Central memory CD8-positive, alpha-beta T cell (primary cell): ENCODE data around the gene KITLG.
"Not testable (repeated sequence)": the region's sequence is repeated elsewhere in the genome, so short reads cannot be mapped to it uniquely, and the experiment has no call there.

ENCODE experiments used
- ATAC-seq: fragments of 150-1000 bp; cut with Tn5 transposase; replicated peaks from 2 replicates; pipeline ENCODE4 v1.10.0; 2022; ENCODE audit warnings: mild to moderate bottlenecking, moderate FRiP score, moderate number of reproducible peaks; ENCODE audit not compliant: poor library complexity, severe bottlenecking; ENCODE audit errors: extremely low read depth
- DNase-seq, 2 donors: peaks; one replicate each; pipeline ENCODE4 v3.0.0; 2021; ENCODE audit warnings: low spot score in 2 of 2
- H3K27ac Mint-ChIP-seq: one replicate; pipeline ENCODE4 v1.8.0; 2022; ENCODE audit warnings: low read depth, mild to moderate bottlenecking, moderate library complexity, mixed read lengths
- H3K27me3 Mint-ChIP-seq: one replicate; pipeline ENCODE4 v1.8.0; 2022; ENCODE audit warnings: mixed read lengths
- H3K36me3 Mint-ChIP-seq: one replicate; pipeline ENCODE4 v1.8.0; 2022; ENCODE audit warnings: mild to moderate bottlenecking, moderate library complexity, mixed read lengths; ENCODE audit not compliant: insufficient read depth
- H3K4me1 Mint-ChIP-seq: one replicate; pipeline ENCODE4 v1.8.0; 2022; ENCODE audit warnings: mixed read lengths
- H3K4me3 Mint-ChIP-seq: one replicate; pipeline ENCODE4 v1.8.0; 2022; ENCODE audit warnings: mild to moderate bottlenecking, moderate library complexity, mixed read lengths
- H3K9me3 Mint-ChIP-seq: one replicate; pipeline ENCODE4 v1.8.0; 2022; ENCODE audit warnings: mixed read lengths

Gene KITLG, protein sequence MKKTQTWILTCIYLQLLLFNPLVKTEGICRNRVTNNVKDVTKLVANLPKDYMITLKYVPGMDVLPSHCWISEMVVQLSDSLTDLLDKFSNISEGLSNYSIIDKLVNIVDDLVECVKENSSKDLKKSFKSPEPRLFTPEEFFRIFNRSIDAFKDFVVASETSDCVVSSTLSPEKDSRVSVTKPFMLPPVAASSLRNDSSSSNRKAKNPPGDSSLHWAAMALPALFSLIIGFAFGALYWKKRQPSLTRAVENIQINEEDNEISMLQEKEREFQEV

DNA sequence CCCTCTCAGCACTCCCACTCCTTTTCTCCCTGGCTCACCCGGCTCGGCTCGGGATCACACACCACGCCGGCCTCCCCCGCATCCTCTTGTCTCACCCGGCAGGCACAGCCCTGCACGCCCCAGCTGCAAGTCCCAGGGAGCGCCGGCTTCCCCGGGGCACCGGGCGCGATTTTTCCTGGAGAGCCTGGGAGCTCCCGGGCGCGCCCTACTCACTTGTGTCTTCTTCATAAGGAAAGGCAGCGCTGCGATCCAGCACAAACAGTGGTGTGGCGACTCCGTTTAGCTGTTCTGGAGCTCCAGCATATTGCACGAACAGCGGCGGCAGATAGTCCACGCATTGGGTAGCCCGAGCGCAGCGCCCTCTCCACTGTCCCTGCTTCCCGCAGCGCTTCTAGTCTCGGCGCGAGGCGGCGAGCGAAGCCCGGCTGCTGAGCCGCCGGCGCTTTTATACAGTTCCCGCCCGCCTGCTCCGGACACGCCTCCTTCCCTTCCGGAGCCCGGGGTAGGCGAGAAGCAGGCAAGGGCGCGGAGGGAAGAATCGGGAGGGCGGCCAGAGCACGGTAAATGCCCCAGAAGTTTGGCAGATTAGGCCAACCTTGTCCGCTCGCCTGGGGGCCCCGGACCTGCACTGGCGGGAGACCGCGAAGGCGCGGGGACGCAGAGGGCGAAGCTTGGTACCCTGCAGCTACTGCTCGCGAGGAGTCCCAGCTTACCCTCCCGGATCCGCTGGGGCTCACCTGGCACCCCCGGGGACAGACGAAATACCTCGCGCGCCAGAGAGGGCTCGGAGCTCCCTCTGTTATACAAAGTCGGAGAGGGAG lies at the start of gene KITLG:
KITLG (minus strand) TSS at position 421 of the 821 bp plus-strand sequence; CDS start at position 228, 193 bp downstream.
- H3K9me3 Mint-ChIP-seq = peaks cover 5% of the 10 kb centered on the region
- DNase-seq (no peak), ATAC-seq (no peak)
- H3K4me1 Mint-ChIP-seq = peaks cover 5% of the 10 kb centered on the region
- peak within 1 kb of the TSS; percentile 29 for H3K4me3 Mint-ChIP-seq
- no peak within 1 kb of the TSS for H3K27ac Mint-ChIP-seq
- peaks cover 35% of the 10 kb centered on the region for H3K27me3 Mint-ChIP-seq
- no peaks in the 10 kb centered on the region for H3K36me3 Mint-ChIP-seq

DNA sequence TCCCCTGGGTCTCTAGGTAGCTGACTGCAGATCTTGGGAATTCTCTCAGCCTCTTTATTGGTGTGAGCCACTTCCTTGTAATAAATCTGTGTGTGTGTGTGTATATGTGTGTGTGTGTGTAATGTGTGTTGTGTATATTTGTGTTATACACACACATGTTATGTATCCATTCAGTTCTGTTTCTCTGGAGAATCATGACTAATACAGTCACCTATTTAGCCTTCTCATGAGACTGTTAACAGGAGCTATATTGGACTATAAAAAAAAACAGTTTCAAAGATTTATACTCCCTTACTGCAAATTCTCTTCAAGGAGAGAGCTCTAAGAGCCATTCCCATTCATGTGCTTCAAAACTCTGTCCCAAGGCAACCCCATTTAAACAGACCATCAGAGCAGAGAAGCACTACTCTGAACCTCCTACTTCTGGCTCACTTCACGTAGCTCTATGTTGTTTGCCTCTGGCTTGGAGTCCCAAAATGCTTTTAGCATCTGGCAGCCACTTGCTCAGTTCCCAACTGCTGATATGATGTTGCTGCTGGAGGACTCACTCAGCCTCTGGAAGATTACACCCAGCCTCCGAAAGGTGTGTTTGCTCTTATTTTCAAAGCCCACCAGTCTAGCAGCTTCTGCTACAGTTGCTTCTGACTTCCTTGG lies 48.7 kb upstream of the KITLG start:
- Mint-ChIP-seq H3K27ac (no peak overlapping the region), H3K4me3 (no peak overlapping the region), H3K9me3 (peaks cover 5% of the 10 kb centered on the region), H3K27me3 (no peaks in the 10 kb centered on the region), H3K4me1 (no peaks in the 10 kb centered on the region), H3K36me3 (no peaks in the 10 kb centered on the region)
- DNase-seq (no peak), ATAC-seq (no peak)

DNA sequence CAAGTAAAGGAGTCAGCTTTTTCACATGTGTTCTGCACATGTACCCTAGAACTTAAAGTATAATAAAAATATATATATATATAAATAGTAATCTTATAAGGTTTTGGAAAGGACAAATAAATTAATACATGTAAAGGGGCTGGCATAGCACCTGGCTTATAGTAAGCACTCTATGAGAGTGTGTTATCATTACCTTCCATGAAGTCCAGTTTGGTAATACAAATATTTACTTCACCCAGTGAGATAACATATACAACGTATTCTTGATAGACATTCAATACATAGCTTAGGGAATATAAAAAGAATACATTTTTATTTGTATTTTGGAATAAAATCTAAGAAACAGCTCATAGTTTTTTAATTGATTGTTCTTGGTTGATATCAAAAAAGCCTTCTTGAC lies 47.8 kb upstream of the KITLG start:
- H3K36me3 Mint-ChIP-seq, H3K27me3 Mint-ChIP-seq, H3K4me3 Mint-ChIP-seq, DNase-seq, ATAC-seq, H3K27ac Mint-ChIP-seq, H3K9me3 Mint-ChIP-seq, H3K4me1 Mint-ChIP-seq: not testable (repeated sequence)

DNA sequence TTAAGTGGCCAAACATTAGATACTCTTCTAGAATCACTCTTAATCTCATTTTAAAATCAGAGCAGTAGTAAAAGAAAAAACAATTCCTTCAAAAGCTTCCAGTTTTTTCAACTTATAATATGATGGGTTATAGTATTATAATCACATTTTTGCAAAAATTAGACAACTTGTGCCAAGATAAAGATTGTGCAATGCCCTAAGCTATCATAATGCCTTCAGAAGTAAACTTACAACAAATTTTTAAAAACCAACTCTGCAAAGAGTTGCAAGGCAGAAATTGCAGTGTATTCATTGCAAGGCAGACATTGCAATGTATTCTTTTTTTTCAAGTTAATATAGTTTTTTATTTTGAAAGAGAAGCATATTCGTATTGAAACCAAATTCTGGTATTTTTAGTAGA lies 47.2 kb upstream of the KITLG start:
- H3K4me1 Mint-ChIP-seq = no peaks in the 10 kb centered on the region
- ATAC-seq (no peak), DNase-seq (no peak)
- no peak overlapping the region for H3K27ac Mint-ChIP-seq
- H3K27me3 Mint-ChIP-seq = no peaks in the 10 kb centered on the region
- peaks cover 5% of the 10 kb centered on the region for H3K9me3 Mint-ChIP-seq
- H3K4me3 Mint-ChIP-seq = no peak overlapping the region
- no peaks in the 10 kb centered on the region for H3K36me3 Mint-ChIP-seq

DNA sequence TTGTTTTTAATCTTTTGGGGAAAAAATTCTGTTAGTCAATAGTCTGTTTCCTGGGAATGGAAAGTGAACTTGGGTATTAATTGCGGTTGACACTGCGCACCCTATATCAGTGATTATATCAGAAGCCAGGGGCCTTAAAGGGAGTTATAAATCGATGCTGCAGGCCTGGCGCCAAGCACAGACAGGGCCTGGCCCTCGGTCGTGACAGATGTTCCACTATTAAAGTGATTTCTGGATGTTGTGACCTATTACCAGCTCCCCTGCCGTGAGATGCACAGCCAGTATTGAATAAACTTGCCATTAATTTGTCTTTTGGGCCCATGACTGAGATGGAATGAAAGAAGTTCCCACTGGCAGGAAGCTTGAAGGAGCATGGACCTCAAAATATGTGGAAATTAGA lies 45.1 kb upstream of the KITLG start:
- H3K4me1 Mint-ChIP-seq = no peaks in the 10 kb centered on the region
- peaks cover 5% of the 10 kb centered on the region for H3K9me3 Mint-ChIP-seq
- no peaks in the 10 kb centered on the region for H3K36me3 Mint-ChIP-seq
- H3K27ac Mint-ChIP-seq = no peak overlapping the region
- no peaks in the 10 kb centered on the region for H3K27me3 Mint-ChIP-seq
- H3K4me3 Mint-ChIP-seq = no peak overlapping the region
- DNase-seq (no peak), ATAC-seq (no peak)

DNA sequence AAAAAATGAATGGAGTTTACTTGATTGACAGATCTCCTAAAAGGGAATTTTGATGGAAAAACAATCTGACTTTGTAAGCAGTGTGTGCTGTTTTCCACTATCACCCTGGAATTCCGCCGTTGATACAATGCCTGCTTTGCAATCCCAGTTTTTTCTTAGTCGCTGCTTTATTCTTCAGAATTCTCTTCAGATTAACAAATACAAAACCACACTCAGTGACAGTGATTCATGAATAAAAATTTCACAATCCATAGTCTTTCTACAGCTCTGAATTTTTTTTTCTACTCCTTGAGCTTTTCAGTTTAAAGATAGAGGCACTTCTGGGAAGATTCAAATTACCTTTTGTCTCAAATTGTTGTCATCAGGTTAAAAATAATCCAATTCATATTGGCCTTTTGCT lies 44.6 kb upstream of the KITLG start:
- Mint-ChIP-seq H3K9me3 (peaks cover 5% of the 10 kb centered on the region), H3K27me3 (no peaks in the 10 kb centered on the region), H3K4me3 (no peak overlapping the region), H3K4me1 (no peaks in the 10 kb centered on the region), H3K27ac (no peak overlapping the region), H3K36me3 (no peaks in the 10 kb centered on the region)
- ATAC-seq (no peak), DNase-seq (no peak)

DNA sequence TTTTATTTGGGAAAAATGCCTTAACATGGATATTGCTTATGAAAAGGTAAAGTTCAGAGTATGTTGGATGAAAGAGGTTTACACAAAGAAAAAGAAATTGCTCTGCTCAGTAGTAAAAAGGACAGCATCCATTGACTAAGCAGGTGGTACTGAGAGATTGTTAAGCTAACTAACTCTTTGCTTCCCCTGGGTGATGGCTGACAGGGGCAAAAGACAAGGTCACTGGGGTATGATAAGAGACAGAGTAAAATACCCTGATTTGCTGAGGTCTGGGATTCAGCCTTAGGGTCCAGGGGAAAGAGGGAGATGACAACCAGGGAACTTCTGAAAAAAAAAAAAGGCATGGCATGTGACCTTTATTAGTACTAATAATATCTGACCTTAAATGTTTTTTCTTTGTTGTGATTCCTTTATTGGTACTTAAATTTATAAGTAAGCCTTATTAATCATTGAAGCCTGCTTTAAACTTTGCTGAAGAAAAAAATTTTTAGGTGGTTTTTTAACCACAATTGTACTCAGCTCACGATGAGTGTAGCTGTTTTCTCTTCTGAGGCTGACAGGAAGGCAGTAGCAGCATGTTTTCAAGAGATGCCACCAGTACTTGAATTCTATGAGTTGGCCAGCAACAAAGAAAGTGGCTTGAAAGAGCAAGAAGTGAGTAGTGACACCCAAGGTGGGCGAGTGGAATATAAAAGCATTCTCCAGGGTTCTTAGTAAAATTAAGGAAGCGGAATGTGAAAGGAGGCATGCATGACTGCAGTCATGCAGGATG lies 43.7 kb upstream of the KITLG start:
- ATAC-seq = no peak
- no peaks in the 10 kb centered on the region for H3K27me3 Mint-ChIP-seq
- H3K36me3 Mint-ChIP-seq = no peaks in the 10 kb centered on the region

DNA sequence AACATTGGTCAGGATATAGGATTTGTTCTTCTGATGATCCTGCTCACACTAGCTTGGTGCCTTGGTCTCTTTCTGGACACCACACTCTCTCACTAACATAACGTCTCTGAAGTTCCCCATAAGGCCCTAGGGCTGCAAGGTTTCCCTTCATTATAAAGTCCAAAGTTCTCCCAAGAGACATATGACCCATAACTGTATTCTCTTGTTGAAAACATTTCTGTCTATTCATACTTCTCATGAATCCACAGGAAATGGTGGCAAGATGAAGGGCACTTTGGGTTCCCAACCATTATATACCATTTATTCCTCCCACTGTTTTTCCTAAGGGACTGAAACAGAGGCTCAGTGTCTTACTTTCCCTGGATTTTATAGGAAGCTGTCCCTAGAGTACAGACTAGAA lies 37.1 kb upstream of the KITLG start:
- no peaks in the 10 kb centered on the region for H3K27me3 Mint-ChIP-seq
- no peaks in the 10 kb centered on the region for H3K36me3 Mint-ChIP-seq
- no peak overlapping the region for H3K4me3 Mint-ChIP-seq
- peaks cover 19% of the 10 kb centered on the region for H3K9me3 Mint-ChIP-seq
- DNase-seq (no peak), ATAC-seq (no peak)
- no peaks in the 10 kb centered on the region for H3K4me1 Mint-ChIP-seq
- no peak overlapping the region for H3K27ac Mint-ChIP-seq

More for the DNA sequence above, 43.7 kb upstream of the KITLG start:
- no peak overlapping the region for H3K27ac Mint-ChIP-seq
- H3K4me3 Mint-ChIP-seq = no peak overlapping the region
- H3K9me3 Mint-ChIP-seq = peaks cover 5% of the 10 kb centered on the region
- no peaks in the 10 kb centered on the region for H3K4me1 Mint-ChIP-seq
- no peak for DNase-seq

DNA sequence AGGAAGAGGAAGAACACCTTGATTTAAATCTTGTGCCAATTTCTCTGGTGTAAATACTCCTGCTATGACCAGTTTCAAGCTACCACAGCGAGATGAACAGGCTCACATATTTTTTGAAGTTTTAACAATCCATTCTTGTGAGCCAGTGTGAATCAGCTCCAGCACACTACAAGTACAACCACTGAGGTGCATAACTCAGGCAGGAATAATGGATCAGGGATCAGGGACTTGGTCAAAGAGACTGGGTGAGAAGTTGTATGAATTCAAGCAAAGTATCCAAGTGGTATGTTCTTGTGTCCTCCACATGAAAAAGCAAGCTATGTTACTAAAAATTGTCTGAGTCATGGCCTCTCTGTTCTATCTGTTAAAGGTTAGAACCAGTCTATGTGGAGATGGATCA lies 35.2 kb upstream of the KITLG start:
- ATAC-seq (no peak), DNase-seq (no peak)
- H3K9me3 Mint-ChIP-seq = peaks cover 25% of the 10 kb centered on the region
- no peak overlapping the region for H3K4me3 Mint-ChIP-seq
- H3K4me1 Mint-ChIP-seq = no peaks in the 10 kb centered on the region
- H3K36me3 Mint-ChIP-seq = no peaks in the 10 kb centered on the region
- no peaks in the 10 kb centered on the region for H3K27me3 Mint-ChIP-seq
- H3K27ac Mint-ChIP-seq = no peak overlapping the region

DNA sequence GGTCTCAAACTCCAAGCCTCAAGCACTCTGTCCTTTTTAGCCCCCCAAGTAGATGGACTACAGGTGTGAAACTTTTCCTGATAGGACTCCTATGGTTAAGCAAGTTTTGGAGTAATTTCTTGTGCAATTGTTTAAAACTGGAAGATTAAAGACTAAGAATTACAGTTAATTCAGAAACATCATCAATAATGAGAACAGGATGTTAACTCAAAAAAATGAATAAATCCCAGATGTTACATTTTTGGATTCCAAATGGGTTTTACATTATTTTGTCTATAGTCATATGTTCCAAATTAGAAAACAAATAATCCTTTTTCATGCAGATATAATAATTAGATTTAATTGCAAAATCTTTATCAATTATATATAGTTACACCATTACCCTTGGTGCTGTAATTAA lies 24.4 kb upstream of the KITLG start:
- peaks cover 25% of the 10 kb centered on the region for H3K9me3 Mint-ChIP-seq
- ATAC-seq = no peak
- H3K27me3 Mint-ChIP-seq = no peaks in the 10 kb centered on the region
- H3K4me1 Mint-ChIP-seq = no peaks in the 10 kb centered on the region
- H3K36me3 Mint-ChIP-seq = no peaks in the 10 kb centered on the region
- no peak for DNase-seq
- no peak overlapping the region for H3K27ac Mint-ChIP-seq
- no peak overlapping the region for H3K4me3 Mint-ChIP-seq

DNA sequence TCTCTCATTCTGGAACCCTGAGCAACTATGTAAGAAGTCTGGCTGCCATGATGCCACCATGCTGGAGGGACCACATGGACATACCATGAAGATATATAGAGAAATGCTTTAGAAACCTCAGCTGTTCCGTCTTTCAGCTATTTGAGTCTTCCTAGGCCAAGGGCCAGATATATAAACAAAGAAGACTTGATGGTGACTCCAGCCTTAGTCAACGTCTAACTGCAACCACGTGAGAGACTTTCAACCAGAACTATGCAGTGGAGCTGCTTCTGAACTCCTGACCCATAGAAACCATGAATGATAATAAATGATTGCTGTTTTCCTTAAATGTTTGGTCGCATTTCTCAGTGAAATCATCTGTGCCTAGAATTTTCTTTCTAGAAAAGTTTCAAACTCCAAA lies 20.0 kb upstream of the KITLG start:
- Mint-ChIP-seq H3K4me1 (no peaks in the 10 kb centered on the region), H3K36me3 (no peaks in the 10 kb centered on the region), H3K27me3 (no peaks in the 10 kb centered on the region), H3K27ac (no peak overlapping the region), H3K9me3 (peaks cover 6% of the 10 kb centered on the region), H3K4me3 (no peak overlapping the region)
- DNase-seq = no peak
- no peak for ATAC-seq

DNA sequence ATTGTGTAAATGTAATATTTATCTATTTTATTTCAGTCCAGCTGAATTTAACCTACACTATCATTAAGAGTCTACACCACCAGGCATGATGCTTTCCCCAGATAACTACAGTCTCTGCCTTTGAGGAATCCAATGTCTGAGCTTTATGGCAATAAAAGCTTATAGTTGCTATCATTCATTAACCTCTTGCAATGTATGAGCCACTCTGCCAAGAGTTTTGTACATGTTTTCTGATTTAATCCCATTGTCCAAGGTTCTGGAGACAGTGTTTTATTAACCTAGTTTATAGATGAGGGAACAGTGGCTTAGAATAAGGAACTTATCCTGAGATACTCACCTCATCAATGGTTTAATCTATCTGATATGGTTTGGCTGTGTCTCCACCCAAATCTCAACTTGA lies 17.1 kb upstream of the KITLG start:
- no peak overlapping the region for H3K27ac Mint-ChIP-seq
- H3K4me1 Mint-ChIP-seq = no peaks in the 10 kb centered on the region
- no peak for ATAC-seq
- H3K4me3 Mint-ChIP-seq = no peak overlapping the region
- H3K27me3 Mint-ChIP-seq = no peaks in the 10 kb centered on the region
- no peaks in the 10 kb centered on the region for H3K9me3 Mint-ChIP-seq
- no peak for DNase-seq
- H3K36me3 Mint-ChIP-seq = no peaks in the 10 kb centered on the region
